Fibroblast of lung (primary cell): Measurements from ENCODE around the gene CCDC102A. TPM values are rescaled to one million over a fixed set of nuclear protein-coding genes. Genes with fewer than 3 reads are reported as not detected.

Experiments
- DNase-seq, 2 donors: peaks; one replicate each; pipeline versions ENCODE4 v3.0.0 to v3.0.0-alpha.2; 2010; ENCODE audit warnings: low read depth in 2 of 2
- H2AFZ ChIP-seq: 2 replicates; pipeline ENCODE4 v1.5.1; 2012; ENCODE audit warnings: low read length, control low read depth, inconsistent platforms
- H3K27ac ChIP-seq: 2 replicates; pipeline ENCODE4 v1.5.1; 2011; ENCODE audit warnings: low read length, control low read depth; ENCODE audit not compliant: insufficient read depth
- H3K27me3 ChIP-seq: 2 replicates; pipeline ENCODE4 v1.5.1; 2011; ENCODE audit warnings: mild to moderate bottlenecking, low read length; ENCODE audit not compliant: control insufficient read depth, insufficient read depth
- H3K36me3 ChIP-seq: 2 replicates; pipeline ENCODE4 v1.5.1; 2011; ENCODE audit warnings: low read length; ENCODE audit not compliant: control insufficient read depth, insufficient read depth
- H3K4me1 ChIP-seq: 2 replicates; pipeline ENCODE4 v1.5.1; 2011; ENCODE audit warnings: low read length; ENCODE audit not compliant: control insufficient read depth, insufficient read depth; ENCODE audit errors: extremely low read depth
- H3K4me2 ChIP-seq: 2 replicates; pipeline ENCODE4 v1.5.1; 2011; ENCODE audit warnings: low read length, control low read depth; ENCODE audit not compliant: insufficient read depth; ENCODE audit errors: extremely low read depth
- H3K4me3 ChIP-seq, 4 experiments: fragments of 200-600 bp in 1 of 4; sonication (generic) in 1 of 4; replicated peaks in 1 of 4; 2 replicates each; pipeline ENCODE4 v1.5.1; 2011 to 2016; ENCODE audit warnings: low read length in 4 of 4, low read depth in 3 of 4, mild to moderate bottlenecking in 3 of 4, control low read depth in 2 of 4, inconsistent platforms in 1 of 4, mixed read lengths in 1 of 4; ENCODE audit not compliant: insufficient read depth in 1 of 4; ENCODE audit errors: control extremely low read depth in 1 of 4
- H3K79me2 ChIP-seq: 2 replicates; pipeline ENCODE4 v1.5.1; 2012; ENCODE audit warnings: mild to moderate bottlenecking, low read length, inconsistent platforms; ENCODE audit not compliant: control insufficient read depth, insufficient read depth
- H3K9ac ChIP-seq: 2 replicates; pipeline ENCODE4 v1.5.1; 2011; ENCODE audit warnings: mild to moderate bottlenecking, low read length, control low read depth; ENCODE audit not compliant: insufficient read depth
- H3K9me3 ChIP-seq: 2 replicates; pipeline ENCODE4 v1.5.1; 2012; ENCODE audit warnings: low read depth, low read length; ENCODE audit not compliant: control insufficient read depth, insufficient read depth
- H4K20me1 ChIP-seq: 2 replicates; pipeline ENCODE4 v1.5.1; 2011; ENCODE audit warnings: low read length; ENCODE audit not compliant: control insufficient read depth, insufficient read depth; ENCODE audit errors: extremely low read depth
- EZH2 ChIP-seq: IDR thresholded peaks from 2 replicates; pipeline ENCODE4 v1.5.1; 2012; ENCODE audit warnings: low read length, control low read depth, mild to moderate bottlenecking; ENCODE audit errors: missing control alignments
- polyA plus RNA-seq, 2 donors: library from polyadenylated mRNA; depleted of rRNA in 1 of 2; stranded (reverse) in 1 of 2; unstranded in 1 of 2; fragments of >200 nt; gene quantifications; 2 replicates each; pipeline ENCODE4 v1.2.1, GENCODE V29; 2011 to 2012; ENCODE audit warnings: missing spikeins in 1 of 2
- total RNA-seq: library from RNA; depleted of rRNA; stranded (reverse); fragments of >200 nt; gene quantifications from 2 replicates; pipeline ENCODE4 v1.2.1, GENCODE V29; 2014
- TF ChIP-seq, protein P1 (sequence below), 2 donors: IDR thresholded peaks in 1 of 2; conservative IDR thresholded peaks in 1 of 2; 1 replicate in 1 of 2; 2 replicates in 1 of 2; pipeline ENCODE4 v1.5.1; 2011 to 2012; ENCODE audit warnings: low read length in 2 of 2, control low read depth in 1 of 2, inconsistent platforms in 1 of 2, low read depth in 1 of 2, mild to moderate bottlenecking in 1 of 2

CCDC102A gene
- total and polyA plus RNA-seq, 2 donors (not counting 1 experiment from before 2014, with no cell fraction given) = 7.1 to 16.7 TPM

- no peak overlapping the region for H3K4me2 ChIP-seq
- DNase-seq = no peak
- H3K27me3 ChIP-seq = peaks cover 2% of the 10 kb centered on the region
- H4K20me1 ChIP-seq = no peaks in the 10 kb centered on the region
- H3K9ac ChIP-seq = no peak overlapping the region
- no peaks in the 10 kb centered on the region for H3K9me3 ChIP-seq
- H2AFZ ChIP-seq = no peak overlapping the region
- H3K4me1 ChIP-seq = peaks cover 6% of the 10 kb centered on the region
- H3K79me2 ChIP-seq = no peaks in the 10 kb centered on the region
- no peak overlapping the region for H3K4me3 ChIP-seq
- TF ChIP-seq, protein P1, sequence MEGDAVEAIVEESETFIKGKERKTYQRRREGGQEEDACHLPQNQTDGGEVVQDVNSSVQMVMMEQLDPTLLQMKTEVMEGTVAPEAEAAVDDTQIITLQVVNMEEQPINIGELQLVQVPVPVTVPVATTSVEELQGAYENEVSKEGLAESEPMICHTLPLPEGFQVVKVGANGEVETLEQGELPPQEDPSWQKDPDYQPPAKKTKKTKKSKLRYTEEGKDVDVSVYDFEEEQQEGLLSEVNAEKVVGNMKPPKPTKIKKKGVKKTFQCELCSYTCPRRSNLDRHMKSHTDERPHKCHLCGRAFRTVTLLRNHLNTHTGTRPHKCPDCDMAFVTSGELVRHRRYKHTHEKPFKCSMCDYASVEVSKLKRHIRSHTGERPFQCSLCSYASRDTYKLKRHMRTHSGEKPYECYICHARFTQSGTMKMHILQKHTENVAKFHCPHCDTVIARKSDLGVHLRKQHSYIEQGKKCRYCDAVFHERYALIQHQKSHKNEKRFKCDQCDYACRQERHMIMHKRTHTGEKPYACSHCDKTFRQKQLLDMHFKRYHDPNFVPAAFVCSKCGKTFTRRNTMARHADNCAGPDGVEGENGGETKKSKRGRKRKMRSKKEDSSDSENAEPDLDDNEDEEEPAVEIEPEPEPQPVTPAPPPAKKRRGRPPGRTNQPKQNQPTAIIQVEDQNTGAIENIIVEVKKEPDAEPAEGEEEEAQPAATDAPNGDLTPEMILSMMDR (conservative IDR thresholded peaks at IDR 0.05 in 1 of 2, IDR thresholded peaks at IDR 0.05 in 1 of 2; ENCODE audit: low read depth in 1 of 2, low read length in 2 of 2) = no peak
- no peak for TF ChIP-seq EZH2
- H3K36me3 ChIP-seq = no peaks in the 10 kb centered on the region
- no peak overlapping the region for H3K27ac ChIP-seq
Measured at GRCh38 chr16:57540387-57540786, 4.0 kb upstream of the CCDC102A start.

DNA sequence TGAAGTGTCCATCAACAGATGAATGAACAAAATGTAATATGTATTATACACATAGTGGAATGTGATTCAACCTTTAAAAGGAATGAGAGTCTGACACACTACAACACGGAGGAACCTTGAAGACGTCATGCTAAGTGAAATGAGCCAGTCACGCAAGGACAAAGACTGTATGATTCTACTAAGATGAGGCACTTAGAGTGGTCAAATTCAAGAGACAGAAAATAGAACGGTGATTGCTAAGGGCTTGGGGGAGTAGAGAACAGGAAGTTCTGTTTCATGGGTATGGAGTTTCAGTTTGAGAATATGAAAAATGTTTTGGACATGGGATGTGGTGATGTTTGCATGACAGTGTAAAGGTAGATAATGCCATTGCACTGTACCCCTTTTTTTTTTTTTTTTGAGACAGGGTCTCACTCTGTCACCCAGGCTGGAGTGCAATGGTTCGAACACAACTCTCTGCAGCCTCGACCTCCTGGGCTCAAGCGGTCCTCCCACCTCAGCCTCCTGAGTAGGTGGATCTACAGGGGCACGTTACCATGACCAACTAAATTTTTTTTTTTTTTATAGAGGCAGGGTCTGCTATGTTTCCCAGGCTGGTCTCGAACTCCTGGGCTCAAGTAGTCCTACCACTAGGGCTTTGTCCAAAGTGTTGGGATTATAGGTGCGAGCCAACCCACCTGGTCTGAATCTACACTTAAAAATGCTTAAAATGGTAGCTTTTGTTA is 2.9 kb upstream of the CCDC102A start:
- Histone ChIP-seq H3K27ac (no peak overlapping the region), H3K9me3 (no peaks in the 10 kb centered on the region), H3K27me3 (no peaks in the 10 kb centered on the region), H3K9ac (no peak overlapping the region), H3K4me1 (peaks cover 8% of the 10 kb centered on the region), H4K20me1 (no peaks in the 10 kb centered on the region), H3K4me2 (no peak overlapping the region), H3K4me3 (no peak overlapping the region), H2AFZ (no peak overlapping the region), H3K79me2 (no peaks in the 10 kb centered on the region), H3K36me3 (no peaks in the 10 kb centered on the region)
- no peak for DNase-seq
- TF ChIP-seq EZH2 = no peak
- TF ChIP-seq, protein P1 (conservative IDR thresholded peaks at IDR 0.05 in 1 of 2, IDR thresholded peaks at IDR 0.05 in 1 of 2; ENCODE audit: low read depth in 1 of 2, low read length in 2 of 2) = no peak

DNA sequence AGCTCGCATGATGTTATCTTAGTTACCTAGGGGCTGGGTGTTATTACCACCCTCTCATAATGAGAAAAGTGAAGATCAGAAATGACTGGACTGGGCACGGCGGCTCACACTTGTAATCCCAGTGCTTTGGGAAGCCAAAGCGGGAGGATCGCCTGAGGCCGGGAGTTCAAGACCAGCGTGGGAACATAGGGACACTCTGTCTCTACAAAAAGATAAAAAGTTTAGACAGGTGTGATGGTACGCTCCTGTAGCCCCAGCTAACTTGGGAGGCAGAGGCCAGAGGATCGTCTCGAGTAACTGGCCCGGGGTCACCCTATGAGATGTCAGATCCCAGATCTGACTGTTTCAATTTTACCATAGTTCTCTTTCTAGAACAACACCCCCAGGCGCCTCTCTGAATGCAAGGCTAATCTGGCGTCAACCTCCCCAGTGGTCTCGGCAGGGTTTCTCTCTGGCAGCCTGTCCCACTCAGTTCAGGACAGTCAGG is 1.9 kb upstream of the CCDC102A start:
- Histone ChIP-seq H3K27ac (no peak overlapping the region), H3K9ac (no peak overlapping the region), H3K4me1 (peaks cover 10% of the 10 kb centered on the region), H3K4me2 (no peak overlapping the region), H3K4me3 (no peak overlapping the region), H3K27me3 (no peaks in the 10 kb centered on the region), H2AFZ (no peak overlapping the region), H3K36me3 (no peaks in the 10 kb centered on the region), H3K9me3 (no peaks in the 10 kb centered on the region), H4K20me1 (no peaks in the 10 kb centered on the region), H3K79me2 (no peaks in the 10 kb centered on the region)
- DNase-seq = no peak
- TF ChIP-seq, protein P1 (conservative IDR thresholded peaks at IDR 0.05 in 1 of 2, IDR thresholded peaks at IDR 0.05 in 1 of 2; ENCODE audit: low read depth in 1 of 2, low read length in 2 of 2) = no peak
- no peak for TF ChIP-seq EZH2
